ENCODE results near the gene SMIM28. TPM values are rescaled to one million over a fixed set of nuclear protein-coding genes. Genes with fewer than 3 reads are reported as not detected.

The SMIM28 gene
- total and polyA plus RNA-seq, 9 of the 15 experiments (the other 6 are each of a cell fraction or from before 2014, with no cell fraction given), result not detected

DNA sequence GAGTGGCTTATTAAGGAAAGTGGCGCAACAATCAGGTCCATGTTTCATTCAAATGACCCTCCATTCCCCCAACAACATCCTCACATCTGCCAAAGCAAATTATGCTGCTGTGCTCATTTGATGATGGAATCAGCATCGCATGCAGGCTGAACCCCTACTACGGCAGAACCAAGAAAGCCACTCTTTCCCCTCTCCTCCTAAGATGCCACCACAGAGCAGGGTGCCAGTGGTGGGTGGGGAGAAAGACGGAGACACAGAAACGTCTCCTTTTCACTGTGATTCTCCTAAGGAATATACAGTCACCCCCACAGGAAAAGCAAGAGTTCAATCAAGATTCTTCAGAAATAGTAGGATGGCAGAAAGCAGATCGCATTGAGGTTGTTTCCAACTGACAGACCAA, 43.4 kb downstream of the SMIM28 start:
- peaks cover 0 to 8% of the 10 kb centered on the region in 2 experiments; a peak in 1 of 5 replicates for H3K4me1 ChIP-seq (replicated peaks in 1 of 2; ENCODE audit: control insufficient read depth in 2 of 2, insufficient read depth in 2 of 2, low read length in 2 of 2)
- no peak overlapping the region for H2AFZ ChIP-seq (ENCODE audit: low read depth, low read length)
- no peak for TF ChIP-seq JUN (IDR thresholded peaks at IDR 0.05; ENCODE audit: borderline replicate concordance, low read depth, low read length)
- TF ChIP-seq JUN (CRISPR knock-in tag; IDR thresholded peaks at IDR 0.05; ENCODE audit: borderline replicate concordance), result no peak
- in situ Hi-C loops (cut with MboI), result no loop called here
- no peaks in the 10 kb centered on the region for H4K20me1 ChIP-seq (replicated peaks; ENCODE audit: control insufficient read depth, insufficient read depth, low read length)
- intact Hi-C loops (cut with micrococcal nuclease), result loop anchor here (10.0 kb wide), 1 partner anchor 944 kb away; no protein-coding TSS in a partner anchor
- H3K9me1 ChIP-seq (ENCODE audit: control insufficient read depth, insufficient read depth, low read length), result no peaks in the 10 kb centered on the region
- 15% methylated on average over 6 of the region's 6 CpGs for WGBS (ENCODE audit: insufficient coverage, low coverage, missing lambda C conversion rate)
- H3K79me2 ChIP-seq (ENCODE audit: control insufficient read depth, insufficient read depth, low read length), result no peaks in the 10 kb centered on the region
- no peaks in the 10 kb centered on the region for H3K9me3 ChIP-seq (replicated peaks; ENCODE audit: control insufficient read depth, insufficient read depth, low read depth, low read length)
- no peak overlapping the region for H3K4me3 ChIP-seq
- no peak overlapping the region for H3K27ac ChIP-seq (ENCODE audit: extremely low read depth, low read depth, low read length)
- FAIRE-seq (no peak), DNase-seq (ENCODE audit: extremely low read depth in 1 of 4, low spot score in 3 of 4) (no peak), ATAC-seq (no peak)
- H3K27me3 ChIP-seq (ENCODE audit: control insufficient read depth in 2 of 2, insufficient read depth in 2 of 2, low read length in 2 of 2), result peaks cover 17 to 32% of the 10 kb centered on the region in 2 experiments; a peak in 4 of 5 replicates
- H3K36me3 ChIP-seq (ENCODE audit: control insufficient read depth, insufficient read depth, low read length), result no peaks in the 10 kb centered on the region
- ChIA-PET CTCF (ENCODE audit: low intra/inter-chr PET ratio) (no interaction called here), POLR2A (no interaction called here)
- no peak overlapping the region for H3K9ac ChIP-seq (ENCODE audit: insufficient read depth in 1 of 2, low read depth in 2 of 2, low read length in 2 of 2)
- H3K4me2 ChIP-seq (ENCODE audit: insufficient read depth, low read length), result no peak overlapping the region
- BruUV-seq (replicated peaks), result no TSS peak

GRCh38 chr6:138421608-138422007, 43.9 kb downstream of the SMIM28 start:
- ChIA-PET POLR2A (no interaction called here), CTCF (ENCODE audit: low intra/inter-chr PET ratio) (no interaction called here)
- Histone ChIP-seq H3K36me3 (ENCODE audit: control insufficient read depth, insufficient read depth, low read length) (no peaks in the 10 kb centered on the region), H3K4me2 (ENCODE audit: insufficient read depth, low read length) (no peak overlapping the region), H3K27me3 (ENCODE audit: control insufficient read depth in 2 of 2, insufficient read depth in 2 of 2, low read length in 2 of 2) (peaks cover 21 to 35% of the 10 kb centered on the region in 2 experiments; a peak in 4 of 5 replicates), H3K9ac (ENCODE audit: insufficient read depth in 1 of 2, low read depth in 2 of 2, low read length in 2 of 2) (no peak overlapping the region), H4K20me1 (replicated peaks; ENCODE audit: control insufficient read depth, insufficient read depth, low read length) (no peaks in the 10 kb centered on the region), H3K9me3 (replicated peaks; ENCODE audit: control insufficient read depth, insufficient read depth, low read depth, low read length) (no peaks in the 10 kb centered on the region), H3K27ac (ENCODE audit: extremely low read depth, low read depth, low read length) (no peak overlapping the region), H3K79me2 (ENCODE audit: control insufficient read depth, insufficient read depth, low read length) (no peaks in the 10 kb centered on the region), H2AFZ (ENCODE audit: low read depth, low read length) (no peak overlapping the region), H3K4me3 (no peak overlapping the region), H3K9me1 (ENCODE audit: control insufficient read depth, insufficient read depth, low read length) (no peaks in the 10 kb centered on the region), H3K4me1 (replicated peaks in 1 of 2; ENCODE audit: control insufficient read depth in 2 of 2, insufficient read depth in 2 of 2, low read length in 2 of 2) (peaks cover 0 to 8% of the 10 kb centered on the region in 2 experiments; a peak in 1 of 5 replicates)
- DNase-seq (ENCODE audit: extremely low read depth in 1 of 4, low spot score in 3 of 4) (no peak), FAIRE-seq (no peak), ATAC-seq (no peak)
- BruUV-seq (replicated peaks), result no TSS peak
- 18% methylated on average over 10 of the region's 10 CpGs for WGBS (ENCODE audit: insufficient coverage, low coverage, missing lambda C conversion rate)
- intact Hi-C loops (cut with micrococcal nuclease) (loop anchor here (10.0 kb wide), 1 partner anchor 943 kb away; no protein-coding TSS in a partner anchor), in situ Hi-C loops (cut with MboI) (no loop called here)
- TF ChIP-seq, protein P1, sequence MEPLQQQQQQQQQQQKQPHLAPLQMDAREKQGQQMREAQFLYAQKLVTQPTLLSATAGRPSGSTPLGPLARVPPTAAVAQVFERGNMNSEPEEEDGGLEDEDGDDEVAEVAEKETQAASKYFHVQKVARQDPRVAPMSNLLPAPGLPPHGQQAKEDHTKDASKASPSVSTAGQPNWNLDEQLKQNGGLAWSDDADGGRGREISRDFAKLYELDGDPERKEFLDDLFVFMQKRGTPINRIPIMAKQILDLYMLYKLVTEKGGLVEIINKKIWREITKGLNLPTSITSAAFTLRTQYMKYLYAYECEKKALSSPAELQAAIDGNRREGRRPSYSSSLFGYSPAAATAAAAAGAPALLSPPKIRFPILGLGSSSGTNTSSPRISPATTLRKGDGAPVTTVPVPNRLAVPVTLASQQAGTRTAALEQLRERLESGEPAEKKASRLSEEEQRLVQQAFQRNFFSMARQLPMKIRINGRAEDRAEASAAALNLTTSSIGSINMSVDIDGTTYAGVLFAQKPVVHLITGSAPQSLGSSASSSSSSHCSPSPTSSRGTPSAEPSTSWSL (CRISPR knock-in tag; IDR thresholded peaks at IDR 0.05; ENCODE audit: borderline replicate concordance), result no peak
- TF ChIP-seq PTRF (tag; IDR thresholded peaks at IDR 0.05) (no peak), SUPT5H (IDR thresholded peaks at IDR 0.05) (no peak), FOXK2 (conservative IDR thresholded peaks at IDR 0.05 in 1 of 2, IDR thresholded peaks at IDR 0.05 in 1 of 2; ENCODE audit: low read depth in 2 of 2) (no peak), SP2 (IDR thresholded peaks at IDR 0.05; ENCODE audit: extremely low read depth, low read depth, low read length, poor library complexity, severe bottlenecking) (no peak)
